ENCODE data around the gene CIROP. TPM values are rescaled to one million over a fixed set of nuclear protein-coding genes. Genes with fewer than 3 reads are reported as not detected.
A peak's percentile ranks its signal among the peaks of the same experiment; 100 is the strongest.

The CIROP gene
- total and polyA plus RNA-seq, 2 experiments from 2014 or later = 0.15 TPM; not detected in 1

DNA sequence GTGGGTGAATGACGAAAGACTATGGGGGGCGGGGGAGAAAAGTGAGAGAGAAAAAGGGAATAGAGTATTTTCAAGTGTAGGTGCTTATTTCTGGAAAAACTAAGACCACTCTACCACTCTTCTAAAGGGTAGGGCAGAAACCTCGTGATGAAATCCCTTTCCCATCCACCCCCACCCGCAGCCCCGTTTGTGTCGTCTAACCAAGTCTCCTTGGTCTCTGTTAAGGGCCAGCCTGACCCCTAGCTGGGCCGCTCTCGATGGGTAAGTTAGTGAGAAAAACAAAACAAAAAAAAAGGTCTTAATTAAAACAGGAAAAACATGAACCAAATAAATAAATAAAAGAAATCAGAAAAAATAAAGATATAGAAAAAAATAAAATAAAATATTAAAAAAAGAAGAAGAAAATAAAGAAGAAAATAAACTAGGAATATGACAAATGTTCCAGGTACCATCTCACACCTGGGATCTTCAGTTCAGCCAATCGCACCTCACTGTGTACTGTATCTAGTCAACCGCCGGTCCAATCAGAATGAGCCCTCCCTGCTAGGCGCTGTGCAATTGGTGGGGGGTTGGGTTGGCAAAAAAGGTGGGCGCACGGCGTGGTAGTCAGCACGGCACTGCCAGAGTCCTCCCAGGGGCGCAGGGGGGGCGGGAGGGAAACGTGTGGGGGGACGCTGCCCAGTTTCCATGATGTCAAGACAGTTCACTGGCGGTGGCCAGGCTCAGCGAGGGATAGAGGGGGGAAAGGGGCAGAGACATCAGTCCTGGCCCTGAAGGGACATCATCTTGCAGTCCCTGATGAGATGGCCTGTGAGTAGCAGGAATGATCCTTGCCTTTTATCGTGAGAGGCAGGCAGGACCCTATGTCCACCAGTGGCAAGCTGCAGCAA lies 37.7 kb downstream of the CIROP start:
- Histone ChIP-seq H3K9me3 (ENCODE audit: low read depth) (no peaks in the 10 kb centered on the region), H3K4me3 (no peak overlapping the region)

DNA sequence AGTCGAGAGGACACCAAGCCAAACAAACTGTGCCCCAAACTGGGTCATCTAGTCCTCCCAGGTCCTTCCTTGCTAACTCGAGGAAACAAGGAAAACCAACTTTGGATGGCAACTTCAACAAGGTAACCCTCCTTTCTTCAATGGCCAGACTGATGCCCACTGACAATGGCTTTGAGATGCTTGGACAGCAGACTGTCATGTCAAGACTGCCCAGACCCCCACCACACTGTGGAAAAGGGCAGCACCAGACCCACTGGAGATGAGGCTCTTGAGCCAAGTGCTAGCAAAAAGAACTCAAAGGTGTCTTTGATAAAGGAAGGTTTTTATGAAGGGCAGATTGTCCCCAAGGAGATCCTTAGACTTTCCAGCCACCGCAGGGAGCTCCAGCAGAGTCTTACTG lies 38.4 kb downstream of the CIROP start:
- DNase-seq (ENCODE audit: low read depth in 1 of 2, low spot score in 1 of 2) = no peak
- no peaks in the 10 kb centered on the region for H3K9me3 ChIP-seq (ENCODE audit: low read depth)
- peaks cover 59% of the 10 kb centered on the region for H3K36me3 ChIP-seq
- no peak overlapping the region for H3K4me3 ChIP-seq
- TF ChIP-seq, protein P1, sequence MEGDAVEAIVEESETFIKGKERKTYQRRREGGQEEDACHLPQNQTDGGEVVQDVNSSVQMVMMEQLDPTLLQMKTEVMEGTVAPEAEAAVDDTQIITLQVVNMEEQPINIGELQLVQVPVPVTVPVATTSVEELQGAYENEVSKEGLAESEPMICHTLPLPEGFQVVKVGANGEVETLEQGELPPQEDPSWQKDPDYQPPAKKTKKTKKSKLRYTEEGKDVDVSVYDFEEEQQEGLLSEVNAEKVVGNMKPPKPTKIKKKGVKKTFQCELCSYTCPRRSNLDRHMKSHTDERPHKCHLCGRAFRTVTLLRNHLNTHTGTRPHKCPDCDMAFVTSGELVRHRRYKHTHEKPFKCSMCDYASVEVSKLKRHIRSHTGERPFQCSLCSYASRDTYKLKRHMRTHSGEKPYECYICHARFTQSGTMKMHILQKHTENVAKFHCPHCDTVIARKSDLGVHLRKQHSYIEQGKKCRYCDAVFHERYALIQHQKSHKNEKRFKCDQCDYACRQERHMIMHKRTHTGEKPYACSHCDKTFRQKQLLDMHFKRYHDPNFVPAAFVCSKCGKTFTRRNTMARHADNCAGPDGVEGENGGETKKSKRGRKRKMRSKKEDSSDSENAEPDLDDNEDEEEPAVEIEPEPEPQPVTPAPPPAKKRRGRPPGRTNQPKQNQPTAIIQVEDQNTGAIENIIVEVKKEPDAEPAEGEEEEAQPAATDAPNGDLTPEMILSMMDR (IDR thresholded peaks at IDR 0.05; ENCODE audit: low read depth, low read length) = no peak
- no peak overlapping the region for H3K27ac ChIP-seq
- peaks cover 8% of the 10 kb centered on the region for H3K4me1 ChIP-seq (ENCODE audit: low read depth)
- H3K27me3 ChIP-seq = no peaks in the 10 kb centered on the region

More for the DNA sequence above, 37.7 kb downstream of the CIROP start:
- Histone ChIP-seq H3K4me1 (ENCODE audit: low read depth) (peaks cover 13% of the 10 kb centered on the region), H3K27ac (no peak overlapping the region), H3K27me3 (no peaks in the 10 kb centered on the region), H3K36me3 (peaks cover 56% of the 10 kb centered on the region)
- no peak for DNase-seq (ENCODE audit: low read depth in 1 of 2, low spot score in 1 of 2)
- TF ChIP-seq, protein P1 (IDR thresholded peaks at IDR 0.05; ENCODE audit: low read depth, low read length) = no peak

DNA sequence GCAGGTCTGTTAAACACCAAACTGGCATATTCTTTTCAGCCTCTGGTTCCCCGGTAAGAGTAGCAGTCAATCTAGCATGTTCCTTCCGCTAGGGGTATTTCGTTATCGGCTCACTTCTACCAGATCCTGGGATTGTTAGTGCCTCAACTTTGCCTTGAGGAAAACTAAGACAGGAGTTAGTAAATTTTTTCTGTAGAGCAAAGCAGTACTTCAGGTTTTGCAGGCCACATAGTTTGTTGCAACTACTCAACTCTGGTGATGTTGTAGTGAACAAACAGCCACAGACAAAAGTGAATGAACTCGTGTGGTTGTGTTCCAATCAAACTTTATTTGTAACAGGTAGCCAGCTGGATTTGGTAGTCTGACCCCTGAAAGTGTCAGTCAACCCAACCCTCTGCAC lies 41.2 kb downstream of the CIROP start:
- Histone ChIP-seq H3K36me3 (peaks cover 72% of the 10 kb centered on the region), H3K4me3 (no peak overlapping the region), H3K27me3 (no peaks in the 10 kb centered on the region), H3K9me3 (ENCODE audit: low read depth) (no peaks in the 10 kb centered on the region), H3K27ac (peak overlapping the region; percentile 37), H3K4me1 (ENCODE audit: low read depth) (peaks cover under 1% of the 10 kb centered on the region)
- TF ChIP-seq, protein P1 (IDR thresholded peaks at IDR 0.05; ENCODE audit: low read depth, low read length) = no peak
- no peak for DNase-seq (ENCODE audit: low read depth in 1 of 2, low spot score in 1 of 2)

DNA sequence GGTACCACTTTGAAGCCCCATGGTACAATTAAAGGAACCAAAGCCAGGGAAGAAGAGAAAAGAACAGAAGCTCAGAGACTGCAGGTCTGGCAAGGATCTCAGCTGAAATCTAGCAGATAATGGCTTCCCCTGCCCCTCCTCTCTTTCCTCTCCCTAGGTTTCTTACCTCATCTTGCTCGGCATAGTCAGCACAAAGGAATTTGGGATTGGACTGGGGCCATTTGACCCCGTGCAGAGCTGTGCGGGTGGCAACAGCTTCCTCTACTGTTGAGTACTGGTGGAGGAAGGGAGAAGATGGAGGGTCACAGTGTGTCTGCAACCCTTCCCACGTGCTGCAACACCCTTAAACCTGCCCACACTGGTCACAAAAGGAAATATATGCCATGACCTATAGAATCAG lies 42.8 kb downstream of the CIROP start:
- TF ChIP-seq, protein P1 (IDR thresholded peaks at IDR 0.05; ENCODE audit: low read depth, low read length) = no peak
- peak in 1 of 2 donors; percentile 98 for DNase-seq (ENCODE audit: low read depth in 1 of 2, low spot score in 1 of 2)
- no peaks in the 10 kb centered on the region for H3K27me3 ChIP-seq
- H3K4me1 ChIP-seq (ENCODE audit: low read depth) = no peaks in the 10 kb centered on the region
- peaks cover 58% of the 10 kb centered on the region for H3K36me3 ChIP-seq
- no peak overlapping the region for H3K4me3 ChIP-seq
- H3K9me3 ChIP-seq (ENCODE audit: low read depth) = no peaks in the 10 kb centered on the region
- H3K27ac ChIP-seq = peak overlapping the region; percentile 37

DNA sequence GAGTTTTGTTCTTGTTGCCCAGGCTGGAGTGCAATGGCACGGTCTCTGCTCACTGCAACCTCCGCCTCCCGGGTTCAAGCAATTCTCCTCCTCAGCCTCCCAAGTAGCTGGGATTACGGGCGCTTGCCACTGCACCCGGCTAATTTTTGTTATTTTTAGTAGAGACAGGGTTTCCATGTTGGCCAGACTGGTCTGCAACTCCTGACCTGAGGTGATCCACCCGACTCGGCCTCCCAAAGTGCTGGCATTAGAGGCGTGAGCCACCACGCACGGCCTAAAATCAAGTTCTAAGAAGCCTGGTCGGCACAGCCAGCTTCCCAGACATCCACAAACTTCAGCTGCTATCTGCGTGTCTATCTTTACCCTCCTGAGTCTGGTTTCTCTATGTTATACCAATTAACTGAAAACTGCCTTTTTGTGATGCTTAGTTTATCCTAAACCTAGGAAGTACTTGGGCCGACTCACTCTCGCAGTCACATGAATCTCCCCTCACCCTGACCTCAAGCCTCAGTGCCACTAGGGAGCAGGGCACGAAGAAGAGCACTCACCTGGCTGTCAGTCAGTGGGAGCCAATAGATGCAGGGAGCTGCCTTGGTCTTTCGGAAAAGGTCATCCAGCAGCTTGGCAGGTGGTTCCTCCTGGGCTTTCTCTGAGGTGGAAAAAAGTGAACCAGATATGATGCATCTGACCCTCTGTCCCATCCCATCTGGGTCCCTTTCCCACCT lies 44.1 kb downstream of the CIROP start:
- no peaks in the 10 kb centered on the region for H3K4me1 ChIP-seq (ENCODE audit: low read depth)
- H3K27ac ChIP-seq = peak overlapping the region; percentile 36
- TF ChIP-seq, protein P1 (IDR thresholded peaks at IDR 0.05; ENCODE audit: low read depth, low read length) = no peak
- no peaks in the 10 kb centered on the region for H3K27me3 ChIP-seq
- H3K4me3 ChIP-seq = no peak overlapping the region
- H3K9me3 ChIP-seq (ENCODE audit: low read depth) = no peaks in the 10 kb centered on the region
- peaks cover 50% of the 10 kb centered on the region for H3K36me3 ChIP-seq
- no peak for DNase-seq (ENCODE audit: low read depth in 1 of 2, low spot score in 1 of 2)
